Natural killer cell (primary cell): Measurements from ENCODE around the gene SEZ6L. TPM values are rescaled to one million over a fixed set of nuclear protein-coding genes. Genes with fewer than 3 reads are reported as not detected.

ENCODE experiments used
- ATAC-seq, 3 donors: fragments of 150-1000 bp in 2 of 3; fragments of 200-7000 bp in 1 of 3; cut with Tn5 transposase; 1 replicate in 1 of 3; 2 replicates in 2 of 3; pipeline ENCODE4 v1.10.0; 2021; ENCODE audit warnings: mild to moderate bottlenecking in 2 of 3, moderate library complexity in 2 of 3
- DNase-seq, 2 donors: peaks; one replicate each; pipeline versions ENCODE4 v3.0.0 to v3.0.0-alpha.2; 2013 to 2021; ENCODE audit warnings: mixed read lengths in 1 of 2
- H3K27ac ChIP-seq: one replicate; pipeline ENCODE4 v1.5.1; 2013; ENCODE audit warnings: mild to moderate bottlenecking, low read length
- H3K27me3 ChIP-seq: one replicate; pipeline ENCODE4 v1.6.1; 2013; ENCODE audit warnings: low read length; ENCODE audit not compliant: control insufficient read depth, insufficient read depth
- H3K36me3 ChIP-seq: one replicate; pipeline ENCODE4 v1.6.1; 2013; ENCODE audit warnings: low read length; ENCODE audit not compliant: control insufficient read depth, insufficient read depth
- H3K4me1 ChIP-seq: one replicate; pipeline ENCODE4 v1.6.1; 2013; ENCODE audit warnings: low read length; ENCODE audit not compliant: control insufficient read depth, insufficient read depth
- H3K4me3 ChIP-seq: one replicate; pipeline ENCODE4 v1.5.1; 2013; ENCODE audit warnings: low read length
- H3K9me3 ChIP-seq: one replicate; pipeline ENCODE4 v1.6.1; 2013; ENCODE audit warnings: low read length; ENCODE audit not compliant: control insufficient read depth, insufficient read depth
- H3K27ac Mint-ChIP-seq, 2 donors: one replicate each; pipeline ENCODE4 v1.8.0; 2022; ENCODE audit warnings: mild to moderate bottlenecking in 2 of 2, mixed read lengths in 2 of 2, moderate library complexity in 1 of 2
- H3K27me3 Mint-ChIP-seq, 2 donors: one replicate each; pipeline ENCODE4 v1.8.0; 2022; ENCODE audit warnings: low read depth in 2 of 2, mixed read lengths in 2 of 2
- H3K36me3 Mint-ChIP-seq: one replicate; pipeline ENCODE4 v1.8.0; 2022; ENCODE audit warnings: mixed read lengths
- H3K4me1 Mint-ChIP-seq, 2 donors: one replicate each; pipeline ENCODE4 v1.8.0; 2022; ENCODE audit warnings: mixed read lengths in 2 of 2
- H3K4me3 Mint-ChIP-seq: one replicate; pipeline ENCODE4 v1.8.0; 2022; ENCODE audit warnings: mild to moderate bottlenecking, moderate library complexity, mixed read lengths
- H3K9me3 Mint-ChIP-seq, 2 donors: one replicate each; pipeline ENCODE4 v1.8.0; 2022; ENCODE audit warnings: mixed read lengths in 2 of 2
- WGBS: methylation state at CpG from one replicate; pipeline ENCODE4 v1.1.7; 2013; ENCODE audit warnings: missing lambda C conversion rate; ENCODE audit not compliant: insufficient coverage; 5-methylcytosine and 5-hydroxymethylcytosine counted together
- intact Hi-C: fragments of 100-400 bp; cut with micrococcal nuclease; formaldehyde crosslinking; loops from one replicate; pipeline ENCODE4 v1.14.2; 2022
- total RNA-seq, 4 donors: library from RNA; stranded (reverse); fragments of 120-200 nt in 1 of 4; gene quantifications; one replicate each; pipeline versions ENCODE4 v1.2.3 to v1.2.4, GENCODE V29; 2013 to 2022
- TF ChIP-seq, protein P1 (sequence below): fragments of 200-600 bp; IDR thresholded peaks from one replicate; pipeline ENCODE4 v1.8.0; 2022; ENCODE audit warnings: antibody characterized with exemption

SEZ6L gene
- total RNA-seq, result 1 to 10 TPM in 1 of 3 donors, under 1 TPM in 2; 0.11 to 1.1 (median 0.60) TPM
- total RNA-seq (2013), result 1.0 TPM

DNA sequence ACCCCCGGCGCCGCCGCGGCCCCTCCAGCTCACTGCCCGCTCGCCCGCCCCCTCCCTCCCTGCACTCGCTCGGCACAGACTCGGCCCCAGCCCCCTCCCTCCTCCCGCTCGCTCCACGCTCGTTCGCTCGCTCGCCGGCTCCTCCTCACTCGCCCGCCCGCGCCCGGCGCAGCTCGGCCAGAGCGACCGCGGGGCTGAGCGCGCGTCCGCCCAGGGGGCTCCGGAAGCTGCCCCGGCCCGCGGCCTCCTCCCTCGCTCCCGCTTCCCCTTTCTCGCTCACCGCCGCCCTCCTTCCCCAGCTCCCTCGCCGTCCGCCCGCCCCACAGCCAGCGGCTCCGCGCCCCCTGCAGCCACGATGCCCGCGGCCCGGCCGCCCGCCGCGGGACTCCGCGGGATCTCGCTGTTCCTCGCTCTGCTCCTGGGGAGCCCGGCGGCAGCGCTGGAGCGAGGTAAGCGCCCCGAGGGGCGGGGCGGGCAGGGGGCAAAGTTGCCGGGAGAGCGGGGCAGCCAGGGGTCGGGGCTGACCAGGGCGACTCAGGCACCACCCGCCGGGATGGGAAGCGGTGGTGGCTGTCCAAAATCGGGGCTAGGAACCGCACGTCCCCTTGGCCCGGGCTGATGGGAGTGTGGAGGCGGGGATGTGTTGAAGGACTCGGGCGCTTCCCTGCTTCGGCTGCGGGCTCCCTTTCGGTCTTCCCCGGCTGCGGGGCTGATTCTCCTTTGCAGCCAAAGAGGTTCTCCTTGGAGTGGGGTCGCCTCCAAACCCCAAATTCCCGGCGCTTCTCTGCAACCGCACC is at the start of gene SEZ6L:
TSS of gene SEZ6L (plus strand) at position 148 of the 797 bp plus-strand sequence. CDS start at position 356, 208 bp downstream.
- WGBS, result 1% methylated on average over 90 of the region's 92 CpGs
- H3K36me3 Mint-ChIP-seq, result no peaks in the 10 kb centered on the region
- peaks cover 56 to 89% of the 10 kb centered on the region in 2 donors for H3K27me3 Mint-ChIP-seq
- intact Hi-C loops, result no loop called here
- H3K27ac Mint-ChIP-seq, result no peak within 1 kb of the TSS
- Histone ChIP-seq H3K9me3 (no peaks in the 10 kb centered on the region), H3K36me3 (no peaks in the 10 kb centered on the region), H3K4me1 (peaks cover 4% of the 10 kb centered on the region), H3K27me3 (peaks cover 17% of the 10 kb centered on the region), H3K27ac (no peak within 1 kb of the TSS), H3K4me3 (no peak within 1 kb of the TSS)
- TF ChIP-seq, protein P1, sequence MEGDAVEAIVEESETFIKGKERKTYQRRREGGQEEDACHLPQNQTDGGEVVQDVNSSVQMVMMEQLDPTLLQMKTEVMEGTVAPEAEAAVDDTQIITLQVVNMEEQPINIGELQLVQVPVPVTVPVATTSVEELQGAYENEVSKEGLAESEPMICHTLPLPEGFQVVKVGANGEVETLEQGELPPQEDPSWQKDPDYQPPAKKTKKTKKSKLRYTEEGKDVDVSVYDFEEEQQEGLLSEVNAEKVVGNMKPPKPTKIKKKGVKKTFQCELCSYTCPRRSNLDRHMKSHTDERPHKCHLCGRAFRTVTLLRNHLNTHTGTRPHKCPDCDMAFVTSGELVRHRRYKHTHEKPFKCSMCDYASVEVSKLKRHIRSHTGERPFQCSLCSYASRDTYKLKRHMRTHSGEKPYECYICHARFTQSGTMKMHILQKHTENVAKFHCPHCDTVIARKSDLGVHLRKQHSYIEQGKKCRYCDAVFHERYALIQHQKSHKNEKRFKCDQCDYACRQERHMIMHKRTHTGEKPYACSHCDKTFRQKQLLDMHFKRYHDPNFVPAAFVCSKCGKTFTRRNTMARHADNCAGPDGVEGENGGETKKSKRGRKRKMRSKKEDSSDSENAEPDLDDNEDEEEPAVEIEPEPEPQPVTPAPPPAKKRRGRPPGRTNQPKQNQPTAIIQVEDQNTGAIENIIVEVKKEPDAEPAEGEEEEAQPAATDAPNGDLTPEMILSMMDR, result no peak
- peaks cover 0 to 13% of the 10 kb centered on the region in 2 donors for H3K4me1 Mint-ChIP-seq
- H3K9me3 Mint-ChIP-seq, result no peaks in the 10 kb centered on the region
- H3K4me3 Mint-ChIP-seq, result peak within 1 kb of the TSS; percentile 46
- ATAC-seq (peak in 1 of 3 donors; percentile 38), DNase-seq (no peak)

DNA sequence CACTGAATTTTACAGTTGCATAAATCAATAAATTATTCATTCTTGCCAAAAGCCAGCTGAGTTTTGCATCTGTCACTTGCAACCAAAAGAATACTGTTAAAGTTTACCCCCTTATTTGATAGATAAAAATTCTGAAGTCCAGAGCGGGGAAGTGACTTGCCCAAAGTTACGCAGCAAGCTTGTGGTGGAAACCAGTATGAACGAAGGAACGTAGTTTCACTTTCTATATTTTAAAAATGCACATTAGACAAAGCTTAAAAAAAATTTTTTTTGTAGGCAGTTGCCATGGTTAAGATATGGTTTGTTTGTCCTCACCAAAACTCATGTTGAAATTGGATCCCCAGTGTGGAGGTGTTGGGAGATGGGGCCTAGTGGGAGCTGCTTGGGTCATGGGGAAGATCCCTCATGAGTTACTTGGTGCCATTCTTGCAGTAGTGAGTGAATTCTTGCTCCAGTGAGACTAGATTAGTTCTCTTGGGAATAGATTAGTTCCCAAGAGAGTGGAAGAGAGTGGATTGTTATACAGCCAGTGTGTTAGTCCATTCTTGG is 46.3 kb upstream of the SEZ6L start:
- TF ChIP-seq, protein P1, result no peak
- H3K27me3 Mint-ChIP-seq, result peaks cover 11 to 13% of the 10 kb centered on the region in 2 donors
- peak in 2 of 3 donors; percentile 12 to 23 for ATAC-seq
- intact Hi-C loops, result no loop called here
- Histone ChIP-seq H3K4me1 (no peaks in the 10 kb centered on the region), H3K9me3 (no peaks in the 10 kb centered on the region), H3K4me3 (no peak overlapping the region), H3K36me3 (no peaks in the 10 kb centered on the region), H3K27ac (no peak overlapping the region), H3K27me3 (no peaks in the 10 kb centered on the region)
- no peak for DNase-seq
- 88% methylated on average over 2 of the region's 4 CpGs for WGBS
- peak overlapping the region; percentile 32 for H3K4me3 Mint-ChIP-seq
- no peaks in the 10 kb centered on the region for H3K4me1 Mint-ChIP-seq
- no peaks in the 10 kb centered on the region for H3K9me3 Mint-ChIP-seq
- no peak overlapping the region for H3K27ac Mint-ChIP-seq
- no peaks in the 10 kb centered on the region for H3K36me3 Mint-ChIP-seq

DNA sequence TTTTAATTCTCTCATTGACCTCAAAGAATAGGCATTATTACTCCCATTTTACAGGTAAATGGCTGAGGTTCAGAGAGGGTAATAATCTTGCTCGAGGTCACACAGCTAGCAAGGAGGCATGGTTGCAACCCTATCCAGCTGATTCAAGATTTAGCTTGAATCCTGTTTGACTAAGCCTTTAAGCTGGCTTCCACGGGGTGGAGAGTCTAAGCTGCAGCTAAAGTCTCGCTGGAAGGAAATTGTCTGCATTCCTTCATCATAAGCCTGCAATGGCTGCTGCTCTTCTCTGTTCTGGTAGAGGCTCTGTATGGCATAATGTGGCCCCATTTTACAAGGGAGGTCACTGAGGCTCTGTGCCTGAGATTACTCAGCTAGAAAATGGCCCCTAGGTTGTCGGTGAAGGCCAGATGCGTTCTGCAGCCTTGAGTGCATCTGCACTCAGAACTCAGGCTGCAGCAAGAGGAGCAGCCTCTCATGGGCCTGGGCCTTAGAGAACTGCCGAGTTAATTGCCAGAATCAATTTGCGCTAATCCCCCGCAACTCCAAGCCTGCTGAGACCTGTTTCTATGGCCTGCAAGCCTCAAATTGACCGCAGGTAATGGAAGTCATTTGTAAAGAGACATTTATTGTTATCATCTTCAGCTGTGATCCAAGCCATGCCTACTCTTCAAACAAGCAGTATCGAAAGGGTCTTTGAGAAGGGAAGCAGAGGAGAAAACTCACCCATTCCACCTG is 44.1 kb upstream of the SEZ6L start:
- no peaks in the 10 kb centered on the region for H3K36me3 Mint-ChIP-seq
- Histone ChIP-seq H3K4me1 (no peaks in the 10 kb centered on the region), H3K27me3 (no peaks in the 10 kb centered on the region), H3K36me3 (no peaks in the 10 kb centered on the region), H3K9me3 (no peaks in the 10 kb centered on the region), H3K27ac (no peak overlapping the region), H3K4me3 (no peak overlapping the region)
- peaks cover 7 to 11% of the 10 kb centered on the region in 2 donors for H3K27me3 Mint-ChIP-seq
- DNase-seq (no peak), ATAC-seq (no peak)
- intact Hi-C loops, result no loop called here
- WGBS, result 86% methylated on average over 10 of the region's 10 CpGs
- no peak overlapping the region for H3K27ac Mint-ChIP-seq
- no peak overlapping the region for H3K4me3 Mint-ChIP-seq
- TF ChIP-seq, protein P1, result no peak
- H3K9me3 Mint-ChIP-seq, result no peaks in the 10 kb centered on the region
- no peaks in the 10 kb centered on the region for H3K4me1 Mint-ChIP-seq
